H1 (cell line): ENCODE measurements around the gene DEFB114. TPM values are rescaled to one million over a fixed set of nuclear protein-coding genes. Genes with fewer than 3 reads are reported as not detected.

ENCODE experiments used
- CTCF ChIA-PET: fragments of 300-600 bp; sonication (Branson Sonifier 250); formaldehyde crosslinking; loops from one replicate; lab custom pipeline; 2021; ENCODE audit not compliant: partially characterized antibody; lab: Charles Lee
- POLR2A ChIA-PET: fragments of 300-600 bp; sonication (Branson Sonifier 250); formaldehyde crosslinking; loops from one replicate; lab custom pipeline; 2021; ENCODE audit warnings: inconsistent platforms; ENCODE audit not compliant: partially characterized antibody; lab: Charles Lee
- DNase-seq, 2 experiments: peaks; one replicate each; pipeline versions ENCODE4 v3.0.0 to v3.0.0-alpha.2; 2010 to 2022; ENCODE audit warnings: low spot score in 2 of 2, low read depth in 1 of 2, mixed read lengths in 1 of 2
- FAIRE-seq: peaks from 2 replicates; lab custom pipeline; 2011; peaks lifted over from hg19 to GRCh38; lab: Jason Lieb, UNC
- H2AFZ ChIP-seq: 2 replicates; pipeline ENCODE4 v1.8.1; 2012; ENCODE audit warnings: low read length, inconsistent platforms
- H2AK5ac ChIP-seq: 2 replicates; pipeline ENCODE4 v1.6.1; 2013; ENCODE audit warnings: low read depth, low read length
- H2BK120ac ChIP-seq: replicated peaks from 2 replicates; pipeline ENCODE3; 2013; ENCODE audit warnings: low read depth, low read length, inconsistent platforms
- H2BK12ac ChIP-seq: 2 replicates; pipeline ENCODE4 v1.6.1; 2013; ENCODE audit warnings: low read depth, low read length
- H2BK15ac ChIP-seq: 2 replicates; pipeline ENCODE4 v1.6.1; 2013; ENCODE audit warnings: low read length
- H2BK20ac ChIP-seq: 2 replicates; pipeline ENCODE4 v1.6.1; 2013; ENCODE audit warnings: low read length
- H2BK5ac ChIP-seq: 2 replicates; pipeline ENCODE4 v1.6.1; 2013; ENCODE audit warnings: low read depth, low read length
- H3K14ac ChIP-seq: 2 replicates; pipeline ENCODE4 v1.6.1; 2013; ENCODE audit warnings: inconsistent platforms; ENCODE audit not compliant: insufficient read length
- H3K18ac ChIP-seq: 2 replicates; pipeline ENCODE4 v1.6.1; 2013; ENCODE audit warnings: low read length; ENCODE audit errors: extremely low read depth
- H3K23ac ChIP-seq: 2 replicates; pipeline ENCODE4 v1.6.1; 2013; ENCODE audit warnings: inconsistent platforms; ENCODE audit not compliant: insufficient read length
- H3K23me2 ChIP-seq: 2 replicates; pipeline ENCODE4 v1.6.1; 2013; ENCODE audit warnings: low read depth, low read length
- H3K27ac ChIP-seq: 2 replicates; pipeline ENCODE4 v1.6.1; 2011; ENCODE audit warnings: low read depth, low read length, inconsistent platforms
- H3K27me3 ChIP-seq, 4 experiments: replicated peaks in 1 of 4; 1 replicate in 1 of 4; 2 replicates in 3 of 4; pipeline versions ENCODE4 v1.6.1 to v1.8.1; 2011 to 2013; ENCODE audit warnings: low read length in 3 of 4, mild to moderate bottlenecking in 3 of 4, inconsistent platforms in 2 of 4, mixed read lengths in 2 of 4, moderate library complexity in 1 of 4; ENCODE audit not compliant: control insufficient read depth in 3 of 4, insufficient read depth in 3 of 4; ENCODE audit errors: extremely low read depth in 1 of 4
- H3K36me3 ChIP-seq, 4 experiments: 2 replicates each; pipeline versions ENCODE4 v1.6.1 to v1.8.1; 2011 to 2013; ENCODE audit warnings: mild to moderate bottlenecking in 4 of 4, low read length in 3 of 4, moderate library complexity in 2 of 4, control low read depth in 1 of 4, inconsistent platforms in 1 of 4; ENCODE audit not compliant: insufficient read depth in 4 of 4, control insufficient read depth in 2 of 4
- H3K4ac ChIP-seq: replicated peaks from 2 replicates; pipeline ENCODE3; 2013; ENCODE audit warnings: low read length, low read depth, mixed read lengths, inconsistent platforms; ENCODE audit not compliant: insufficient read length
- H3K4me1 ChIP-seq, 4 experiments: replicated peaks in 1 of 4; 1 replicate in 1 of 4; 2 replicates in 3 of 4; pipeline versions ENCODE4 v1.6.1 to v1.8.1; 2011 to 2013; ENCODE audit warnings: low read length in 3 of 4, inconsistent platforms in 2 of 4, mixed read lengths in 1 of 4; ENCODE audit not compliant: insufficient read depth in 4 of 4, control insufficient read depth in 3 of 4
- H3K4me2 ChIP-seq, 2 experiments: 2 replicates each; pipeline versions ENCODE4 v1.6.1 to v1.8.1; 2011 to 2013; ENCODE audit warnings: low read depth in 2 of 2, low read length in 2 of 2, control low read depth in 1 of 2, inconsistent platforms in 1 of 2, mild to moderate bottlenecking in 1 of 2; ENCODE audit not compliant: insufficient read depth in 1 of 2
- H3K4me3 ChIP-seq, 4 experiments: fragments of 200-600, 300-600 bp in 1 of 4; sonication (generic), shearing (Covaris generic), sonication (Bioruptor Twin) in 1 of 4; 2 replicates each; pipeline versions ENCODE4 v1.5.1 to v1.8.1; 2011 to 2016; ENCODE audit warnings: low read length in 4 of 4, low read depth in 3 of 4, control low read depth in 2 of 4, inconsistent platforms in 2 of 4, mild to moderate bottlenecking in 2 of 4, mixed read lengths in 1 of 4, moderate library complexity in 1 of 4; ENCODE audit not compliant: insufficient read depth in 2 of 4; ENCODE audit errors: extremely low read depth in 1 of 4
- H3K56ac ChIP-seq: replicated peaks from 2 replicates; pipeline ENCODE3; 2013; ENCODE audit warnings: low read depth, mild to moderate bottlenecking, mixed read lengths, low read length, inconsistent platforms; ENCODE audit not compliant: insufficient read length
- H3K79me1 ChIP-seq: 2 replicates; pipeline ENCODE4 v1.6.1; 2013; ENCODE audit warnings: low read depth, low read length, control low read depth
- H3K79me2 ChIP-seq, 2 experiments: 2 replicates each; pipeline versions ENCODE4 v1.6.1 to v1.8.1; 2012 to 2013; ENCODE audit warnings: low read length in 2 of 2, mild to moderate bottlenecking in 2 of 2, inconsistent platforms in 1 of 2; ENCODE audit not compliant: insufficient read depth in 2 of 2, control insufficient read depth in 1 of 2
- H3K9ac ChIP-seq, 4 experiments: replicated peaks in 1 of 4; 1 replicate in 1 of 4; 2 replicates in 3 of 4; pipeline versions ENCODE4 v1.6.1 to v1.8.1; 2011 to 2013; ENCODE audit warnings: low read depth in 3 of 4, low read length in 3 of 4, control low read depth in 2 of 4, mild to moderate bottlenecking in 2 of 4, moderate library complexity in 2 of 4, inconsistent platforms in 1 of 4; ENCODE audit errors: extremely low read depth in 1 of 4
- H3K9me3 ChIP-seq, 2 experiments: 2 replicates each; pipeline versions ENCODE4 v1.6.1 to v1.8.1; 2012 to 2013; ENCODE audit warnings: mild to moderate bottlenecking in 2 of 2, moderate library complexity in 2 of 2, control low read depth in 1 of 2, inconsistent platforms in 1 of 2, low read depth in 1 of 2, low read length in 1 of 2, mixed read lengths in 1 of 2; ENCODE audit not compliant: insufficient read depth in 2 of 2
- H4K20me1 ChIP-seq, 2 experiments: replicated peaks in 1 of 2; 2 replicates each; pipeline versions ENCODE3 to v1.8.1; 2011 to 2013; ENCODE audit warnings: inconsistent platforms in 2 of 2, low read length in 2 of 2, mild to moderate bottlenecking in 1 of 2; ENCODE audit not compliant: insufficient read depth in 2 of 2, control insufficient read depth in 1 of 2
- H4K5ac ChIP-seq: 2 replicates; pipeline ENCODE4 v1.6.1; 2013; ENCODE audit warnings: low read length, low read depth, mixed read lengths, inconsistent platforms; ENCODE audit not compliant: insufficient read length
- H4K8ac ChIP-seq: 2 replicates; pipeline ENCODE4 v1.8.0; 2013; ENCODE audit warnings: mild to moderate bottlenecking, moderate library complexity, low read length, inconsistent platforms; ENCODE audit not compliant: insufficient read depth; ENCODE audit errors: extremely low read depth
- H4K91ac ChIP-seq: replicated peaks from 2 replicates; pipeline ENCODE3; 2013; ENCODE audit warnings: low read length, mixed read lengths, inconsistent platforms; ENCODE audit not compliant: insufficient read length
- EZH2 ChIP-seq: fragments of 200-600 bp; sonication (generic); IDR thresholded peaks from 2 replicates; pipeline ENCODE4 v1.7.1; 2012; ENCODE audit warnings: low read depth, mild to moderate bottlenecking, moderate library complexity, low read length, inconsistent platforms; ENCODE audit not compliant: severe bottlenecking
- WGBS, 2 experiments: shearing (Covaris generic) in 1 of 2; methylation state at CpG; one replicate each; pipeline versions ENCODE4 v1.1.6 to v1.1.7; 2013 to 2015; ENCODE audit warnings: low lambda C conversion rate in 2 of 2, mixed read lengths in 2 of 2, inconsistent platforms in 1 of 2, low coverage in 1 of 2, missing lambda C conversion rate in 1 of 2; ENCODE audit not compliant: insufficient replicate concordance in 2 of 2, insufficient coverage in 1 of 2, insufficient read length in 1 of 2; ENCODE audit errors: extremely low coverage in 1 of 2, missing lambda C conversion rate in 1 of 2; 5-methylcytosine and 5-hydroxymethylcytosine counted together
- polyA plus RNA-seq, 7 experiments: library from polyadenylated mRNA; depleted of rRNA in 3 of 7; stranded (reverse) in 5 of 7; unstranded in 2 of 7; fragments of >200 nt in 5 of 7; fragments of 200-250 nt in 2 of 7; gene quantifications; 1 replicate in 5 of 7; 2 replicates in 1 of 7; 4 replicates in 1 of 7; pipeline versions ENCODE4 v1.2.1 to v1.2.3, GENCODE V29; 2011 to 2013; ENCODE audit warnings: missing spikeins in 2 of 7, mixed read lengths in 2 of 7
- total RNA-seq: library from RNA; stranded (reverse); fragmentation: NEBNext Ultra II Directional; extraction: Animal tissue kit (Norgen Biotek cat#: 25700); gene quantifications from 2 replicates; pipeline ENCODE4 v1.2.1, GENCODE V29; 2021

The DEFB114 gene
- total and polyA plus RNA-seq, 2 of the 8 experiments (the other 6 are each of a cell fraction or from before 2014, with no cell fraction given) = not detected

DNA sequence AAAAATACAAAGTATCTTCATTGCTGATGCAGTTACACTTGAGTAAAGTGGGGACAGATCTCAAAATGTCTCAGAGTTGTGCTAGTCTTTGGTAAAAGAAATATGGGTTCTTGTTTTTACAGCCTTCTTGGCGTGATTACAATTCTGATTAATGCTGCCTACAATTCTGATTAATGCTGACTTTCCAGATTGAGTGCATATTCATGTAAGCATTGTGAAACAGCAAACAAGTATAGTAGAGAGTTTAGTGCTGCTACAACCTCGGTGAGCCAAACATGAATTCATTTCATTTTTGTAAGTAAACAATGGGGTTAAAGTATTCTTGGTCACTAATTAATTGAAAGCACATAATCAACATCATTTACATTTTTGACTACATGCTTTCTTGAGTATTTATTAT, 5.6 kb upstream of the DEFB114 start, which contains the start of gene DEFB113:
TSS of gene DEFB113 (minus strand) at position 21 of the 400 bp plus-strand sequence. CDS start at position 21, 0 bp downstream.
- Histone ChIP-seq H3K27me3 (no peaks in the 10 kb centered on the region), H3K36me3 (no peaks in the 10 kb centered on the region), H2BK15ac (no peak within 1 kb of the TSS), H3K4me2 (no peak within 1 kb of the TSS), H2BK20ac (no peak within 1 kb of the TSS), H3K23me2 (no peaks in the 10 kb centered on the region), H3K79me1 (no peaks in the 10 kb centered on the region), H4K91ac (no peak within 1 kb of the TSS), H3K4me1 (peaks cover 0 to 10% (median 3%) of the 10 kb centered on the region in 4 experiments; a peak in 1 of 7 replicates), H3K27ac (no peak within 1 kb of the TSS), H3K56ac (no peak within 1 kb of the TSS), H3K79me2 (no peaks in the 10 kb centered on the region), H3K9ac (no peak within 1 kb of the TSS), H3K4ac (no peak within 1 kb of the TSS), H2BK120ac (no peak within 1 kb of the TSS), H2BK5ac (no peak within 1 kb of the TSS), H2AFZ (no peak within 1 kb of the TSS; the same call in 1 of the 2 replicates), H2AK5ac (no peak within 1 kb of the TSS), H4K20me1 (no peaks in the 10 kb centered on the region), H3K23ac (no peak within 1 kb of the TSS), H3K9me3 (no peaks in the 10 kb centered on the region), H2BK12ac (no peak within 1 kb of the TSS), H4K8ac (no peak within 1 kb of the TSS), H4K5ac (peak within 1 kb of the TSS; percentile 15), H3K4me3 (no peak within 1 kb of the TSS), H3K14ac (no peak within 1 kb of the TSS), H3K18ac (no peak within 1 kb of the TSS)
- WGBS, 2 experiments = 94% methylated on average over 2 of the region's 2 CpGs; no CpG with 5 or more reads in 1 of the 2 experiments
- FAIRE-seq = no peak
- CTCF ChIA-PET = no interaction called here
- POLR2A ChIA-PET = no interaction called here
- no peak for DNase-seq
- TF ChIP-seq EZH2 = no peak
